Testis (tissue), 3 donors: ENCODE results near the gene FOSL1. TPM values are rescaled to one million over a fixed set of nuclear protein-coding genes. Genes with fewer than 3 reads are reported as not detected.

Experiments used
- DNase-seq: peaks from one replicate; pipeline ENCODE4 v3.0.0-alpha.2; 2019
- H3K27ac ChIP-seq, 2 donors: fragments of 200-600 bp; sonication (generic); one replicate each; pipeline ENCODE4 v1.5.1; 2019
- H3K27me3 ChIP-seq: fragments of 200-600 bp; sonication (generic); one replicate; pipeline ENCODE4 v1.5.1; 2019
- H3K36me3 ChIP-seq: fragments of 200-600 bp; sonication (generic); one replicate; pipeline ENCODE4 v1.5.1; 2017; ENCODE audit warnings: low read depth; ENCODE audit errors: missing control alignments
- H3K4me1 ChIP-seq: fragments of 200-600 bp; sonication (generic); one replicate; pipeline ENCODE4 v1.5.1; 2019
- H3K4me3 ChIP-seq, 2 donors: fragments of 200-600 bp; sonication (generic); one replicate each; pipeline ENCODE4 v1.5.1; 2017 to 2019
- H3K9me3 ChIP-seq: fragments of 200-600 bp; sonication (generic); one replicate; pipeline ENCODE4 v1.5.1; 2017
- POLR2A ChIP-seq: fragments of 450-650 bp; IDR thresholded peaks from one replicate; pipeline ENCODE4 v1.6.1; 2017; ENCODE audit warnings: antibody characterized with exemption, mild to moderate bottlenecking, moderate library complexity
- WGBS, 2 donors: methylation state at CpG; one replicate each; pipeline ENCODE4 v1.1.5; 2018; 5-methylcytosine and 5-hydroxymethylcytosine counted together
- intact Hi-C: fragments of 100-400 bp; cut with DNase I; formaldehyde crosslinking; loops from one replicate; pipeline ENCODE4 v1.15.1; 2023; ENCODE audit warnings: low total_unique reads
- polyA plus RNA-seq: library from polyadenylated mRNA; stranded (reverse); fragments of 350-450 nt; fragmentation: Illumina TruSeq; extraction: RNeasy Lipid Tissue Mini Kit (QIAGEN cat#74804); gene quantifications from one replicate; pipeline ENCODE4 v1.2.3, GENCODE V29; 2014; ENCODE audit warnings: low read depth, low replicate concordance; ENCODE audit not compliant: insufficient read depth
- total RNA-seq, 2 donors: library from RNA; depleted of rRNA; stranded (reverse); fragments of >200 nt; gene quantifications; one replicate each; pipeline ENCODE4 v1.2.3, GENCODE V29; 2016
- TF ChIP-seq, protein P1 (sequence below), 3 experiments: fragments of 450-650 bp in 2 of 3; fragments of 200-600 bp in 1 of 3; sonication (generic) in 1 of 3; IDR thresholded peaks; one replicate each; pipeline ENCODE4 v1.5.1; 2016 to 2019; ENCODE audit warnings: antibody characterized with exemption in 3 of 3, mild to moderate bottlenecking in 2 of 3, moderate library complexity in 1 of 3

Gene FOSL1
- total and polyA plus RNA-seq, 3 donors from 2014 or later = 1.7 to 2.0 (median 1.7) TPM

- no peak overlapping the region for H3K27ac ChIP-seq
Measured at GRCh38 chr11:65885231-65885630, 15.0 kb downstream of the FOSL1 start.

GRCh38 chr11:65884716-65885092 is 15.5 kb downstream of the FOSL1 start:
- H3K27ac ChIP-seq = no peak overlapping the region
- no peak for TF ChIP-seq POLR2A
- TF ChIP-seq, protein P1, sequence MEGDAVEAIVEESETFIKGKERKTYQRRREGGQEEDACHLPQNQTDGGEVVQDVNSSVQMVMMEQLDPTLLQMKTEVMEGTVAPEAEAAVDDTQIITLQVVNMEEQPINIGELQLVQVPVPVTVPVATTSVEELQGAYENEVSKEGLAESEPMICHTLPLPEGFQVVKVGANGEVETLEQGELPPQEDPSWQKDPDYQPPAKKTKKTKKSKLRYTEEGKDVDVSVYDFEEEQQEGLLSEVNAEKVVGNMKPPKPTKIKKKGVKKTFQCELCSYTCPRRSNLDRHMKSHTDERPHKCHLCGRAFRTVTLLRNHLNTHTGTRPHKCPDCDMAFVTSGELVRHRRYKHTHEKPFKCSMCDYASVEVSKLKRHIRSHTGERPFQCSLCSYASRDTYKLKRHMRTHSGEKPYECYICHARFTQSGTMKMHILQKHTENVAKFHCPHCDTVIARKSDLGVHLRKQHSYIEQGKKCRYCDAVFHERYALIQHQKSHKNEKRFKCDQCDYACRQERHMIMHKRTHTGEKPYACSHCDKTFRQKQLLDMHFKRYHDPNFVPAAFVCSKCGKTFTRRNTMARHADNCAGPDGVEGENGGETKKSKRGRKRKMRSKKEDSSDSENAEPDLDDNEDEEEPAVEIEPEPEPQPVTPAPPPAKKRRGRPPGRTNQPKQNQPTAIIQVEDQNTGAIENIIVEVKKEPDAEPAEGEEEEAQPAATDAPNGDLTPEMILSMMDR (IDR thresholded peaks at IDR 0.05) = peak; percentile 95 to 98 (median 98)
- intact Hi-C loops = loop anchor here (10.0 kb wide), 1 partner anchor 100 kb away; no protein-coding TSS in a partner anchor
- no peak overlapping the region for H3K4me3 ChIP-seq
- peak; percentile 75 for DNase-seq
- WGBS, 2 donors = 16 to 26% methylated on average over 7 to 9 of the region's 9 CpGs
- no peaks in the 10 kb centered on the region for H3K9me3 ChIP-seq
- H3K4me1 ChIP-seq = peaks cover 17% of the 10 kb centered on the region
- H3K27me3 ChIP-seq = no peaks in the 10 kb centered on the region
- H3K36me3 ChIP-seq = no peaks in the 10 kb centered on the region

More at GRCh38 chr11:65885231-65885630, 15.0 kb downstream of the FOSL1 start:
- Histone ChIP-seq H3K36me3 (no peaks in the 10 kb centered on the region), H3K4me1 (peaks cover 22% of the 10 kb centered on the region), H3K27me3 (no peaks in the 10 kb centered on the region), H3K9me3 (no peaks in the 10 kb centered on the region), H3K4me3 (no peak overlapping the region)
- DNase-seq = no peak
- 90 to 96% methylated on average over 7 of the region's 7 CpGs for WGBS, 2 donors
- intact Hi-C loops = loop anchor here (10.0 kb wide), 1 partner anchor 100 kb away; no protein-coding TSS in a partner anchor
- TF ChIP-seq, protein P1 (IDR thresholded peaks at IDR 0.05) = no peak
- no peak for TF ChIP-seq POLR2A

GRCh38 chr11:65883786-65884715 is 16.1 kb downstream of the FOSL1 start:
- peaks cover 11% of the 10 kb centered on the region for H3K4me1 ChIP-seq
- H3K4me3 ChIP-seq = no peak overlapping the region
- no peak overlapping the region for H3K27ac ChIP-seq
- no peaks in the 10 kb centered on the region for H3K27me3 ChIP-seq
- H3K36me3 ChIP-seq = no peaks in the 10 kb centered on the region
- 85 to 87% methylated on average over 28 of the region's 28 CpGs for WGBS, 2 donors
- TF ChIP-seq POLR2A = no peak
- TF ChIP-seq, protein P1 (IDR thresholded peaks at IDR 0.05) = no peak
- intact Hi-C loops = loop anchor here (10.0 kb wide), 1 partner anchor 101 kb away; no protein-coding TSS in a partner anchor
- H3K9me3 ChIP-seq = no peaks in the 10 kb centered on the region
- DNase-seq = no peak

DNA sequence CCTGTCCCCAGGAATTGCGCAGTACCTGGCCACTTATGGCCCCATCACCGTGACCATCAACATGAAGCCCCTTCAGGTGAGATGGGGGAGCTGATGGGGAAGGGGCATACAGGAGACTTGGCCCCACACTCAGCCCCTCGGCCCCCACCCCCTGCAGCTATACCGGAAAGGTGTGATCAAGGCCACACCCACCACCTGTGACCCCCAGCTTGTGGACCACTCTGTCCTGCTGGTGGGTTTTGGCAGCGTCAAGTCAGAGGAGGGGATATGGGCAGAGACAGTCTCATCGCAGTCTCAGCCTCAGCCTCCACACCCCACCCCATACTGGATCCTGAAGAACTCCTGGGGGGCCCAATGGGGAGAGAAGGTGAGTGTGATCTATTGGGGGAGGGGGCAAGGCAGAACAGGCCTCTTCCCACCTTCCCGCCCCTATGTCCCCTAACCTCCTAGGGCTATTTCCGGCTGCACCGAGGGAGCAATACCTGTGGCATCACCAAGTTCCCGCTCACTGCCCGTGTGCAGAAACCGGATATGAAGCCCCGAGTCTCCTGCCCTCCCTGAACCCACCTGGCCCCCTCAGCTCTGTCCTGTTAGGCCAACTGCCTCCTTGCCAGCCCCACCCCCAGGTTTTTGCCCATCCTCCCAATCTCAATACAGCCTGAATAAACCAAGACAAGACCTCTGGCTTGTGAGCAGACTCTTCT is 17.0 kb downstream of the FOSL1 start:
- no peak for TF ChIP-seq POLR2A
- TF ChIP-seq, protein P1 (IDR thresholded peaks at IDR 0.05) = no peak
- H3K9me3 ChIP-seq = no peaks in the 10 kb centered on the region
- no peak for DNase-seq
- peaks cover 11% of the 10 kb centered on the region for H3K4me1 ChIP-seq
- intact Hi-C loops = loop anchor here (10.0 kb wide), 1 partner anchor 102 kb away; no protein-coding TSS in a partner anchor
- no peak overlapping the region for H3K27ac ChIP-seq
- H3K36me3 ChIP-seq = no peaks in the 10 kb centered on the region
- WGBS, 2 donors = 94% methylated on average over 11 to 13 of the region's 13 CpGs
- H3K27me3 ChIP-seq = no peaks in the 10 kb centered on the region
- H3K4me3 ChIP-seq = no peak overlapping the region
